GM12864 (cell line): ENCODE results near the gene CFAP77.

Source experiments
- DNase-seq: peaks from one replicate; pipeline ENCODE4 v3.0.0-alpha.2; 2011; ENCODE audit warnings: low read depth
- H3K4me3 ChIP-seq: 2 replicates; pipeline ENCODE4 v1.5.1; 2011; ENCODE audit warnings: mild to moderate bottlenecking, low read depth, low read length, control low read depth
- TF ChIP-seq, protein P1 (sequence below): IDR thresholded peaks from 2 replicates; pipeline ENCODE4 v1.5.1; 2011; ENCODE audit warnings: low read depth, mild to moderate bottlenecking, moderate library complexity, low read length, control low read depth, inconsistent platforms; ENCODE audit errors: missing control alignments

CFAP77 gene

DNA sequence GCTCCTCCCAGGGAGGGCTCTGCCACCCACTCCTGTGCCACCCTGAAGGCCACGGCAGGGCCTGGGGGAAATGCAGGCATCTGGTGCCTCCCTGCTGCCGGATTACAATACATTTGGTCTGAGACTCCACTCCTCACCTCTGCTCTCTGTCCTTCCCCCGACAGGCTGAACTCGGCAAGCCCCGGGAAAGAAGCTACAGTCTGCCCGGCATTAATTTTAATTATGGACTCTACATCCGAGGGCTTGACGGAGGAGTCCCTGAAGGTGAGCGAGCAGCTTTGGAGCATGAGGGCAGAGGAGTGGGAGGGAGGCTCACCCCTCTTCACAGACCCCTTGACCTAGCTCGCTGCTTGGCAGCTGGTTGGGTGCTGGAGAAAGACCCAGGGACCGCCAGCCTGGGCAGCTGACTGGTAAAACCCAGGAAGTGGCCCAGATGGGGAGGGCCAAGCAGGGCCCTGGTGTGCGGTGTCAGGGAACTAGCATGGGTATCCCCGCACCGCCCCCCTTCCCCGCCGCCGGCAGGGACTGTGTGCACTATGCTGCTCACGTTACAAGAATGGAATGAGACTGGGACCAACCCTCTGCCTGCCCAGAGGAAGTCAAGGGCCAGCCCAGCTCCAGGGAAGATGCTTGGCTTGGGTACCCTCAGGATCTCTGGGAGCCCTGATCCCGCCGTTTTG lies 88.7 kb downstream of the CFAP77 start:
- TF ChIP-seq, protein P1, sequence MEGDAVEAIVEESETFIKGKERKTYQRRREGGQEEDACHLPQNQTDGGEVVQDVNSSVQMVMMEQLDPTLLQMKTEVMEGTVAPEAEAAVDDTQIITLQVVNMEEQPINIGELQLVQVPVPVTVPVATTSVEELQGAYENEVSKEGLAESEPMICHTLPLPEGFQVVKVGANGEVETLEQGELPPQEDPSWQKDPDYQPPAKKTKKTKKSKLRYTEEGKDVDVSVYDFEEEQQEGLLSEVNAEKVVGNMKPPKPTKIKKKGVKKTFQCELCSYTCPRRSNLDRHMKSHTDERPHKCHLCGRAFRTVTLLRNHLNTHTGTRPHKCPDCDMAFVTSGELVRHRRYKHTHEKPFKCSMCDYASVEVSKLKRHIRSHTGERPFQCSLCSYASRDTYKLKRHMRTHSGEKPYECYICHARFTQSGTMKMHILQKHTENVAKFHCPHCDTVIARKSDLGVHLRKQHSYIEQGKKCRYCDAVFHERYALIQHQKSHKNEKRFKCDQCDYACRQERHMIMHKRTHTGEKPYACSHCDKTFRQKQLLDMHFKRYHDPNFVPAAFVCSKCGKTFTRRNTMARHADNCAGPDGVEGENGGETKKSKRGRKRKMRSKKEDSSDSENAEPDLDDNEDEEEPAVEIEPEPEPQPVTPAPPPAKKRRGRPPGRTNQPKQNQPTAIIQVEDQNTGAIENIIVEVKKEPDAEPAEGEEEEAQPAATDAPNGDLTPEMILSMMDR = no peak
- H3K4me3 ChIP-seq = no peak overlapping the region
- DNase-seq = no peak

DNA sequence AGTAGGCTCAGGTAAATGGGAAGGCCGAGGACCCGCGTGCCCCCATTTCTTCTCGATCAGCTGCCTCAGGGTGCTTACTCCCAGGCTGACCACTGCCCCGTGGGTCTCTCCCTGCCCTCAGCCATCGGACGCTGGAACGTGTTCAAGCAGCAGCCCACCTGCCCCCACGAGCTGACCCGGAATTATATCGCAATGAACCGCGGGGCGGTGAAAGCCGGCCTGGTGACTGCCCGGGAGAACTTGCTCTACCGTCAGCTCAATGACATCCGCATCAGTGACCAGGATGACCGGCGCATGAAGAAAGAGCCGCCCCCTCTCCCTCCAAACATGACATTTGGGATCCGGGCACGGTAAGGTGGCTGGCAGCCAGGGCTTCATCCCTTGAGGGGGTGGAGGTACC lies 89.2 kb downstream of the CFAP77 start:
- no peak overlapping the region for H3K4me3 ChIP-seq
- TF ChIP-seq, protein P1 = no peak
- no peak for DNase-seq

DNA sequence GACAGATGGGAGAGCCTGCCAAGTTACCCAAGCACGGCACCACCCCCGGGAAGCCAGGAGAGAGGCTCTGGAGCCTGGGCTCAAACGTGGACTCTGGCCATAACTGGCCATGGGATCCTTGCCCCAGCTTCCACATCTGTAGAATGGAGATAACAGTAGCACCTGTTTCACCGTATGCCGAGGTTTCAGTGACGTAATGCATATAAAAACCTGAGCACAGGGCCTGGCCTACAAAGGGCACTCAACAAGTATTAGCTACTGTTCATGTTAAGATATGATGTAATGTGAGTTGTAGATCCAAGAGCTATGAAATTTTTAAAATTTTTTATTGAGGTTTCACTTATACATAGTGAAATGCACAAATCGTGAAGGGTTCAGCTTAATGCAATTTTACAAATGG lies 90.2 kb downstream of the CFAP77 start:
- no peak for DNase-seq
- TF ChIP-seq, protein P1 = no peak
- H3K4me3 ChIP-seq = no peak overlapping the region

DNA sequence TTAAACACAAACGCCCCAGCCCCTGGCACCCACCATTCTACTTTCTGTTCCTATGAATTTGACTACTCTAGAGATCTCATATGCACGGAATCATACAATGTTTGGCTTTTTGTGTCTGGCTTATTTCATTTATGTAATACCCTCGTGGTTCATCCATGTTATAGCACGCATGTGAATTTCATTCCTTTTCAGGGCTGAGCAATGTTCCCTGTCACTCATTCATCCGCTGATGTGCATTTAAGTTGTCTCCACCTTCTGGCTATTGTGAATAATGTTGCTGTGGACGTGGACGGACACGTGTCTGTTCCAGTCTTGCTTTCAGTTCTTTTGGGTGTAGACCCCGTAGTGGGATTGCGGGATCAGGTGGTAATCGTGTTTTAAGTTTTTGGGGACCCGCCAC lies 92.5 kb downstream of the CFAP77 start:
- DNase-seq = no peak
- TF ChIP-seq, protein P1 = no peak
- no peak overlapping the region for H3K4me3 ChIP-seq

DNA sequence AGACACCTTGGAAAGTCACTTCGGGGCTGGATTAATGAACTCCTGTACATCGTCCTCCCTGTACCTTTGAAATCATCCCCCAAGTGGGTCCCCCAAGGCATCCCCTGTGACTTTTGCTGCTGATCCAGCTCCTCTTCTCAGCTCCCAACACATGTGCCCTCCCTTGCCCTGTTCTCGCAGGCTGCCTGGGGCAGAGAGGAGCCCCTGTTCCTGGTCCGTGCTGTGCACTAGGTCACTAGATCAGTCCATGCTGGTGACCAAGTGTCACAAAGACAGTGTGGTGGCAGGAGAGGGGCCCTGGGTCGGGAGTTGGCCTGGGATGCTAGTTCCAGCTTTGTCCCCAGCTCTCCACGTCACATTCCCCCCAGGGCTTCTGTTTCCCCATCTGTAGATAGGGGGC lies 93.1 kb downstream of the CFAP77 start:
- DNase-seq = no peak
- TF ChIP-seq, protein P1 = no peak
- H3K4me3 ChIP-seq = no peak overlapping the region

DNA sequence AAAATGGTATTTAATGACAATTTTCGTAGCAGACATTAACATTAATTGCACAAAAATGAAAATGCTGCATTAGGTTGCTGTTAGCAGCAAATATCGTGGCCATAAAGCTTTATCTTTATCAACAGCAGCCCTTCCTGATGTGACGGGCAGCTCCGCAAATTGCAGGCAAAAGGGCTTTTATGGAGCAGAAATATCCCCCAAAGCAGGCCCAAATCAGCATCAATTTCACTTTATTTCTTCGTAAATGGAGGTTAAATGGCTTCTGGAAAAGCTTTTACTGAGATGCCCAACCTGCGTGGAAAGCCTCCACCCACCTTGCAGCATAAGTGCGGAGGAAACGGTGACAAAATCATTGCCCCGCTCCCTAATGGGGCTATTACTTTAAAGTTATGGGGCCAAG lies 94.5 kb downstream of the CFAP77 start:
- no peak for DNase-seq
- H3K4me3 ChIP-seq = no peak overlapping the region
- TF ChIP-seq, protein P1 = no peak

DNA sequence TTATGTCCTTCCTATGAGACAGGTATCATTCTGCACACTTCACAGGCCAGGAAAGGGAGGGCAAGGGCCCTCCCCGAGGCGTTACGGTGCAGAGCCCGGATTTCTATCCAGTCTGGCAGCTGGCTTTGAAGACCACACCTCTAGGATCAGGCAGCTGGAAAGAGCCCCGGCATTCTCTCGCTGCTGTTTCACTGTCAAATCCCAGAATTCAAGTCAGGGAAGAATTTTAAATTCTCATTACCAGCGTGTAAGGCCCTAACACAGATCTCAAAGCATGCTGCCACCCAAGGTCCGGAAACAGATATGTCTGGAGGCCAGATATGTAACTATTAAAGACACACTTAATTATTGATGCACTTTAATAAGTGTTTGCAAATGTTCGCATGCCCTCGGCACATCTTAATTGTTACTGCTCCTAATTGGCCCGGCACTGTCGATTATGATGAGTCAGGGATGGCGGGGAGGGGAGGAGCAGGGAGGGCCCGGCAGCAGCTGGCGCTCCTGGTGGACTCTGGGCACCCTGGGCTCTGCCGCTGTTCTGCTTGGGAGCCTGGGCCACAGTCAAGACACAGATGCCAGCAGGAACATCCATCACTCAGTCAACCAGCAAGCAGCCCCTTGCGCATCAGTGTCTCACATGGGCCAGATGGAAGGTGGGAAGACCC lies 96.1 kb downstream of the CFAP77 start:
- DNase-seq = no peak
- no peak overlapping the region for H3K4me3 ChIP-seq
- TF ChIP-seq, protein P1 = no peak
